Erythroblast (primary cell): ENCODE measurements around the gene TACR1.
A peak's percentile ranks its signal among the peaks of the same experiment; 100 is the strongest.
"Not testable (repeated sequence)": the region's sequence is repeated elsewhere in the genome, so short reads cannot be mapped to it uniquely, and the experiment has no call there.

ENCODE experiments used
- DNase-seq, 2 experiments: peaks; one replicate each; lab custom pipeline; 2025; lab: John Stamatoyannopoulos, UW
- GATA1 ChIP-seq: IDR thresholded peaks from 2 replicates; pipeline ENCODE4 v1.6.1; 2011; ENCODE audit warnings: low read depth, mild to moderate bottlenecking, control low read depth, low read length, moderate library complexity
- POLR2A ChIP-seq: IDR thresholded peaks from 2 replicates; pipeline ENCODE4 v1.6.1; 2011; ENCODE audit warnings: mild to moderate bottlenecking, low read length

Gene TACR1

DNA sequence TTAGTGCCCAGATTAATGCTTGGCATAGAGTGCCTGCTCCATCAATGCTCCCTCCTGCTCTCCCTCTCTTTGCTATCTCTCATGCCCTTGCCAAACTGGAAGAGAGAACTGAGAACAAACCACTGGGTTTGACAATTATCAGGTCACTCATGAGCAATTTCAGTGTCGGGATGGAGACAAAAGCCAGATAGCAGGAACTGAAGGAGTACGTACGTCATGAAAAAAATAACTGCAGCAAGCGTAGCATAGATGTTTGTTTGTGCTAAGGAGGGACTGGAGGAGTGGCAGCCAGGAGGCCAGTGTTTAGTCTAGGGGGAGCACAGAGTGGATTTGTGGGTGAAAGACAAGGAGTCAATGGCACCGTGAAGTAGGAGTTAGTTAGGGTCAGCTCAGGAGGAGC, 127.6 kb downstream of the TACR1 start:
- TF ChIP-seq POLR2A (no peak), GATA1 (no peak)
- no peak for DNase-seq

DNA sequence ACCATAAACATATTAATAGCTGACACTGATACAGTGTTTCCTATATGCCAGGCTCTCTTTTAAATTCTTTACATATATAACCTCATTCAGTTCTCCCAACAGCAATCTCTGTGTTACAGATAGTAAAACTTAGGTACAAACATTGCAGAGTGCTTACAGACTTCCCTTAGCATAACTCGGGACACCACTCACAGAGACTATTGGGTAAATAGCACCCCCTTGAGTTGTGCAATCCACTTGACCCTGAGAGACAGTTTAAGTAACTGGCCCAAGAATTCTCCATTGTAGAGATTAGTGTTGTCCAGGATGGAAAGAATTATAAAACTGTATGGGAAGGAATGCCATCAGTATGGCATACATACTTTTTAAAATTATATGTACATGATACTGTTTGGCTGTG, 130.8 kb downstream of the TACR1 start:
- TF ChIP-seq POLR2A (no peak), GATA1 (no peak)
- DNase-seq = no peak

DNA sequence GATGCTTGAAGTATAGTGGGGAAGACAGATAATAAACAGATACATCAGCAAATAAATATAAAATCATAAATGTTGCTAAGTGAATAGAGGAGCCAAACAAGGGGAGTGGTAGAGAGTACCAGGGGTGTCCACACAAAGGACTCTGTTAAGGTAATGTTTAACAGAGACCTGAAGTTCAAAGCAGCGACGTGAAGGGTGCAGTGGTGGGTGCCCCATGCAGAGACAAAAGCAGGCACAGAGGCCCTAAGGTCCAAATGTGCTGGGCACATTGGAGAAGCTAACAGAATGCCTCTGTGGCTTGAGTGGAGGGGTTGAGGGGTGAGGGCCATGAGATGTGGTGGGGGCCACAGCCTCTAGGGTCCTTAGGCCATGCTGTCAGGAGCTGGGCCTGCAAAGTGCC, 131.8 kb downstream of the TACR1 start:
- TF ChIP-seq GATA1 (no peak), POLR2A (no peak)

DNA sequence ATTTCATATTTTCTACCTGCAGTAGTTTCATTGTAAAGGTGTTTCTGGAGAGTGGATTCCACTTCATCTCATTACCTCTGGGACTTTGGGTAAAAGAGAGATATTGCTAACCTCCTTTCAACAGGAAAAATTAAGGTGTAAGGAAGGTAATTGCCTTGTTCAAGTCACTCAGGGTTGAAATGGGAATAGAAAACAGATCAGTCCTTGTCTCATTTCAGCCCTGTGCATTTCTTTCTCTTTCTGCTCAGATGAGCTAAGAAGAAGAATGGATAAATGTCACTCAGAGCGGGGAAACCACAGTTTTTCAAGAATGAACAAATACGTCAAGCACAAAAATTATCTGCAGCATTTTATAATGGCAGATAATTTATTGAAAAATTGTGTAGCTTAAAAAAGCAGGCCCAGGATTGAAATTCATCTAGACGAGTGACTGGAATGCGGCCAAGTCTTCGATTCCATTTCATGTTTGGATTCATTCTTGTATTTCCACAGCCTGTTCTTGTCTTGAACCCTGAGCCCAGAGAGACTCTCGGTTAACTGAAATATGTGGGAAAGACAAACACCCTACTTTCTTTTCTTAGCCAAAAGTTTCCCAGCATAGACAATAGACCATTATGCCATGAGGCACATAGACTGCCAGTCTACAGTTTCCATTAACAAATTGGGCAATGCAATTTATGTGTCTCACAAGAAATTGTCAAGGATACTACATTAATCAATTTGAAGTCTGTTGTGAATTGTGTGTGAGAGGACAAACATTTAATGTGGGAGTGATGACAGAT, 133.0 kb downstream of the TACR1 start:
- DNase-seq = no peak
- TF ChIP-seq GATA1 (no peak), POLR2A (no peak)

More for the DNA sequence above, 131.8 kb downstream of the TACR1 start:
- no peak for DNase-seq

DNA sequence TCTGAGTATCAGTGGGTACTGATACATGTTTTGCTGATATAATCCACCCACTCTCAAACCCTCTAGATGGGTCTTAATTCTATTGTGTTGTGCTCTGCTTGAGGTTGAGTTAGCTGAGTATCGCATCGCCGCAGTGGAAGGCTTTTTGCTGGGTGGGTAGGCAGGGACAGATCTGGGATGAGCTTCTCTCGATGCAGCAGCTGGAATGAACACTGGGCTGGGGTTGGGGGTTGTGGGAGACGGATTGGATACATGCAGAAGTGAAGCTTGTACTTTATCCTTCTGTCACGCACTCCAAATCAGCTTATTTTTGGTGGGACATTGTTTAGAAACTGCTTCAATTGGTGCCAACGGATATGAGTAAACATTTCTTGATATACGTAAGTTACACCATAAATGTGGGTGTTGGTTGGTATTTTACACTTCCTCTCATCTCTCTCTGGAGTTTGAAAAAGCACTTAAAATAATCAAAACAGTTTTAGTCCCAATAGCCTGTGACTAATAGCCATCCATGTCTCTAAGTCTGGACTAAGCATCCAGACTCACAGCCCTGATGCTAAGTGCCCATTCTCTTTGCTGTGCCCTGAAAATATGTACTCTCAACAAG, 133.8 kb downstream of the TACR1 start:
- no peak for TF ChIP-seq GATA1
- TF ChIP-seq POLR2A = no peak
- no peak for DNase-seq

DNA sequence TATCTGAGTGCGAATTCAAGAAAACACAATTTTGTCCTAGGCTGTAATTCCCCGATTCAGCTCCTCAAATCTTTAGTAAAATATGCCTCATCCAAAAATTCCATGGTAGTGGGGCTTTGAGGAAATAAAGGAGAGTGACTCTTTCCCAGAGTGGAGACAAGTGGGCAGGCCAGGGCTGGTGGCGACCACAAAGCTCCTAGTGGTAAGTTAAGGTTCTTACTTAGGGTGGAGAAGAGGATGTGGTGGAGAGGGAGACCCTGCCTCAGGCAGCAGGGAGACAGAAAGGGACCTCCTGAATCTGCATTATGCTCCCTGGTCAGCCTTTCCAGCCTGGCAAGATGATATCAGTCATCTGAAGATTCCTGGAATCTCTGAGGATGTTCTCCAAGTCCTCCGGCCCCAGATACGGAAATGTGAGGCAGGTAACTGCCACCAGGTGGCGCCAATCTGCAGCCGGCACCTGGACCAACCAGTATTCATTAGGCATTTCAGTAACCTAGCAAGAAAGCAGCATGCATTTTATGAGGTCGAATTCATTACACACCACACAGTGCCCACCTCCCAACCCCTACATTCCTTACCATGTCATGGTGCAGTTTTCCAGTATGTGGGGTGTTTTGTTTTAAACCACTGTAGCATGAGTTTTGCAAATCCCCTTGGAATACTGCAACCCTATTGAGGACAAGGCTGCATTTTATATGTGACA, 134.5 kb downstream of the TACR1 start:
- TF ChIP-seq POLR2A = no peak
- no peak for TF ChIP-seq GATA1
- peak; percentile 54 to 72 for DNase-seq

DNA sequence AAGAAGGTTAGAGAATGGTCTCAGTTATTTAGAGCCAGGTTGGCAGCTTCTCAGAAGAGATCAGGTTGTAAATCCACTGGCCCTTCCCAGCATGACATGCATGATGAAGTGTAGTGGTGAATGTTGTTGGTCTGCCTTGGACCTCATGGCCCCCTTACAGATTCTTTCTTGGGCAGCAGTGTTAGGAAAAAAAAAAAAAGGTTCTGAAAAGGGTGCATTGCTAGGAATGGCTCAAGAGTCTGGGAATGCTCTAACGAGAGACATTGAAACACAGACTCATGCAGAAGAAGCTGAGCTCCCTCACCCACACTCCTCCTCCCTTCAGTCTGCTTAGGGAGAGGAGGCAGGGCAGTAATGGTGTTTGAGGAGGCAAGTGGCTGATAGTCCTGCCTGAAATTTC, 135.4 kb downstream of the TACR1 start:
- no peak for TF ChIP-seq POLR2A
- TF ChIP-seq GATA1 = no peak
- DNase-seq = no peak

DNA sequence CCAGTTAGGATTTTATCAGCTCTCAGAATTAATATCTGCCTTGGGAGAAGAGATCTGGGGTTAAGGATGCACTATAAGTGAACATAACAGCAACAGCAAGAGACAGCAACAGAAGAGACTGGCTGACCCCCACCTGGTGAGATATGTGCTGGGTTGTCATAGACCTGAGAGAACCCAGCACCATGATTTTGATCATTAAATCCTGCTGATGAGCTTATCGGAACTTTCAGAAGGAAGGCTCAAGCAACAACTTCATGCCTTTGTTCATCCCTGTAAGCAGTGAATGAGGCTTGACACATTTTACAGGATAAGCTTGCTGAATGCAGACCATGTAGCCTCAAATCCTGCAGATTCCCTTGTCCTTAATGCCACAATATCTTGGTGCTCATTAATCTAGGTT, 140.9 kb downstream of the TACR1 start:
- no peak for DNase-seq
- no peak for TF ChIP-seq GATA1
- TF ChIP-seq POLR2A = no peak

DNA sequence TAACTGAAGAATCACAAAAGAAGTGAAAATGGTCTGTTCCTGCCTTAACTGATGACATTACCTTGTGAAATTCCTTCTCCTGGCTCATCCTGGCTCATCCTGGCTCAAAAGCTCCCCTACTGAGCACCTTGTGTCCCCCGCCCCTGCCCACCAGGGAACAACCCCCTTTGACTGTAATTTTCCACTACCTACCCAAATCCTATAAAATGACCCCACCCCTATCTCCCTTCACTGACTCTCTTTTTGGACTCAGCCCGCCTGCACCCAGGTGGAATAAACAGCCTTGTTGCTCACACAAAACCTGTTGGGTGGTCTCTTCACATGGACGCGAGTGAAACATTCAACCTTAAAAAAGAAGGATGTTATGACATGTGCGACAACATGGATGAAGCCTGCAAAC, 142.2 kb downstream of the TACR1 start:
- not testable (repeated sequence) for DNase-seq

DNA sequence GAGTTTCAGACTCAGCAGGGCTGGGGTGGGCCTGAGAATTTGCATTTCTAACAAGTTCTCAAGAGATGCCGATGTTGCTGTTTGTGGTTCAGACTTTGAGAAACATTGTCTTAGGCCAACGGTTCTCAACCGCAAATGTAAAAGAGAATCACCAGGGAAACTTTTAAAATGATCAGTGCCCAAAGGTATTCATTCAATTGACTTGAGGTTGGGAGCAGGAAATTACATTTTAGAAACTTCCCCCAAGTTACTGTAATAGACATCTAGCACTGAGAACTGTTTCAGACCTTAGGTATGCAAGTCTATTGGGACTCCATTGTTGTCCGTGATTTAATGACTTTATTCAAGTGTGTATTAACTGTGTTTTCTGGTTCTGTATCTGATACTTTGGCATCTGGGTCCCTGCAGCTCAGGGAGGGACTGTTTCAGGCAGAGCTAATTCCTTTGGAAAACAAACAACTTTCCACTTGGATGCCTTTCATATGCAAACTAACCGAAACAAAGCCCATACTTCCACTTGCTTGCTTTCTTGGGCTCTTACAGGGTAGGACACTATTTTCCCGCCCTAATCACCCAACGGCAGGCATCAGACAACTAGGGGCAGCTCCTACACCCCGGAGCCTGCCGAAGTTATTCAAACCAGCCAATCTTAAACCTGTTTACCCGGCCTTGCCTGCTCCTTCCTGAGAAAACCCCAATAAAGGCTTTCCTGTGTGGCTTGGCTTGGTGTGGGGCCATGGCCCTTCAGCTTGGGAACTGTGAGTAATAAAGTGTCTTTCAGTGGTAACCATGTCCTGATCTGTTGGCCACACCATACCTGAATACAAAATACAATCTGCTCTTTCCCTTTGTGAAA, 143.3 kb downstream of the TACR1 start:
- TF ChIP-seq GATA1 (no peak), POLR2A (no peak)
- DNase-seq = no peak

DNA sequence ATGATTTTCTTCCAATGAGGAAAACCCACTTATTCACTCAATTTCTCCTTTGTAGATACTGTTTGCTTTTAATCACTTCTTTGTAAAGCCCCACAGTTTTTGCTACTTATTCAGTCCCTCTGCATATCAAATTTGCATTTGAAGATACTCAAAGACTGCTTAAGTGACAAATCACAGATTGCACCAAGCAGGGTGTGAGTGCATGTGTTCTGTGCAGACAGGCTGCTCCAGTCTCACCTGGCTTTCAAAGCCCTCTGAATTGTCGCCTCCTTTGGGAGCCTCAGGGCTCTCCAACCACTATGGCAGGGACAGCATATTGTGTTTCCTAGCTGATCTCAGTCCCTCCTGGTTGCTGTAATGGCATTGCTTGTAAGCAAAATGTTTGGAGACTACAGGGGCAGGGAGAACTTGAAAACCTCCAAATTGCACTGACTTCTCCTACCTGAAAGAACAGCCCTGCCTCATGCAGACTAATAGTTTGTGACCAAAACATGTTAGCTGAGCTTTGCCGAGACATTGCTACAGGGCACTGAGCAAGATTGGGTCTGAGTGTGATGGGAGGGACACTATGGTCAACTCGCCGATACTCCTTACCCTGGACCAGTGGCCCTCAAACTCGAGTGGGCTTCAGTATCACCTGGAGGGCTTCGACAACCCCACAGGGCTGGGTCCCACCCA, 144.0 kb downstream of the TACR1 start:
- no peak for TF ChIP-seq GATA1
- TF ChIP-seq POLR2A = no peak

DNA sequence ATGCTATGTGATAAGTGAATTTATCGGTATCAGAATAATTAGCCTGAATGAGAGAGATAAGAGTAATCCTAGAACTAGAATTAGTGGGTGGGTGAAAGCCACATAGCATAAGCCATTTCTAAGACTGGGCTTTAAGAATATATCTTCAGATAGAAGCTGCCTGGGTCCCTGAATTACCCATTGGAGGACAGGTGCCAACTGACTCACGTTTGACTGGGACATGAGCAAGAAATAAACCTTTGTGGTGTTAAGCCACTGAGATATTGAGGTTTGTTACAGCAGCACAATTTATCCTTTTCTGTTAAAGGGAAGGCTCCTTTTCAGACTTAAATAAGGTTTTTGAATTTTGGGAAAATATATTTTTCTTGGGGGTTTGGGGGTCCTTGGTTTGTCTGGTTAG, 145.0 kb downstream of the TACR1 start:
- DNase-seq = peak; percentile 22 to 57
- TF ChIP-seq POLR2A (no peak), GATA1 (no peak)

More for the DNA sequence above, 144.0 kb downstream of the TACR1 start:
- DNase-seq = no peak
